GM12864 (cell line): Measurements from ENCODE around the gene LTB4R2.

Experiments used
- DNase-seq: peaks from one replicate; pipeline ENCODE4 v3.0.0-alpha.2; 2011; ENCODE audit warnings: low read depth
- H3K4me3 ChIP-seq: 2 replicates; pipeline ENCODE4 v1.5.1; 2011; ENCODE audit warnings: mild to moderate bottlenecking, low read depth, low read length, control low read depth
- TF ChIP-seq, protein P1 (sequence below): IDR thresholded peaks from 2 replicates; pipeline ENCODE4 v1.5.1; 2011; ENCODE audit warnings: low read depth, mild to moderate bottlenecking, moderate library complexity, low read length, control low read depth, inconsistent platforms; ENCODE audit errors: missing control alignments

LTB4R2 gene

DNA sequence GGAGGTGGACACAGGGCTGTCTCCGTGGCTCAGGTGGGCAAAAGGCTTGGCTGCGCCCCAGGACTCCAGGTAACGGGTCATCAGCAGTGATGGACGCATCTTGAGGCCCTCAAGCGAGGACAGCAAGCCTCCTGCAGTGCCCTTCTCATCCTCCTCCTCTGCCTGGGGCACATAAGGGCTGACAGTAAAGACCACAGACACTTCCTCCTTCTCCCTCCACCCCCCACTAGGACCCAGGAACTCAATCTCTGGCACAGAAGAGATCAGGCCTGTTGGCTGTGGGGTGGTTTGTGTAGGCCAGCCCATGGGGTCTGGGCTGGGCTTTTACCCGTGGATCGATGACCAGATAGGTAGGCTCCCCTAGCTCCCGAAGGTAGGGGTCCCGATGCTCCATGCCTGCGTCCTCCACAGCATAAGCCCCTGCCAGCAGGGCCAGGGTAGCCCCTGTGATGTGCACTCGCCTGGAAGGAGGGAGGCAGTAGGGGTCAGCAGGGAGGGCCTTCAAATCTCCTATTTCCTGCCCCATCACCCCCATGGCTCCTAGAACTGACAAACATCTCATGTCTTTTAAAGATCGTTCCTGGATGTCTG lies 19.2 kb downstream of the LTB4R2 start:
- DNase-seq, result no peak
- H3K4me3 ChIP-seq, result no peak overlapping the region
- TF ChIP-seq, protein P1, sequence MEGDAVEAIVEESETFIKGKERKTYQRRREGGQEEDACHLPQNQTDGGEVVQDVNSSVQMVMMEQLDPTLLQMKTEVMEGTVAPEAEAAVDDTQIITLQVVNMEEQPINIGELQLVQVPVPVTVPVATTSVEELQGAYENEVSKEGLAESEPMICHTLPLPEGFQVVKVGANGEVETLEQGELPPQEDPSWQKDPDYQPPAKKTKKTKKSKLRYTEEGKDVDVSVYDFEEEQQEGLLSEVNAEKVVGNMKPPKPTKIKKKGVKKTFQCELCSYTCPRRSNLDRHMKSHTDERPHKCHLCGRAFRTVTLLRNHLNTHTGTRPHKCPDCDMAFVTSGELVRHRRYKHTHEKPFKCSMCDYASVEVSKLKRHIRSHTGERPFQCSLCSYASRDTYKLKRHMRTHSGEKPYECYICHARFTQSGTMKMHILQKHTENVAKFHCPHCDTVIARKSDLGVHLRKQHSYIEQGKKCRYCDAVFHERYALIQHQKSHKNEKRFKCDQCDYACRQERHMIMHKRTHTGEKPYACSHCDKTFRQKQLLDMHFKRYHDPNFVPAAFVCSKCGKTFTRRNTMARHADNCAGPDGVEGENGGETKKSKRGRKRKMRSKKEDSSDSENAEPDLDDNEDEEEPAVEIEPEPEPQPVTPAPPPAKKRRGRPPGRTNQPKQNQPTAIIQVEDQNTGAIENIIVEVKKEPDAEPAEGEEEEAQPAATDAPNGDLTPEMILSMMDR, result no peak

DNA sequence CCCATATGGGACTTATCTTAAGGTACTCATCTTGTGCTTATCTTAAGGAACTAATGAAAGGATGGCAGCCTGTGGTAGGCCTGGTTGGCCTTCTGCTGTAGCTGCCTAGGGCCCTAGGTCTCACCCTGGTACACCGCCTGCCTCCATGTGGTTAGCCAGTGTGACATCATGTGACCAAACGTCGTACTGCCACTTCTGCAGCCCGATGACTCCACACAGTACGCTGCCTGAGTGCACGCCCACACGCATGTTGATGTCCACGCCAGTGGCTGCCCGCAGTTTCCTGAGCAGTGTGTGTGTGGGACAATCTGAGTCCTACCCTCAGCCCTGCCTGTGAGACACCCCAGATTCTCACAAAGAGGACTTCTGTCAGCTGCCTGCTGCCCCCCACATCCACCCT lies 19.8 kb downstream of the LTB4R2 start:
- TF ChIP-seq, protein P1, result no peak
- no peak for DNase-seq
- H3K4me3 ChIP-seq, result no peak overlapping the region

DNA sequence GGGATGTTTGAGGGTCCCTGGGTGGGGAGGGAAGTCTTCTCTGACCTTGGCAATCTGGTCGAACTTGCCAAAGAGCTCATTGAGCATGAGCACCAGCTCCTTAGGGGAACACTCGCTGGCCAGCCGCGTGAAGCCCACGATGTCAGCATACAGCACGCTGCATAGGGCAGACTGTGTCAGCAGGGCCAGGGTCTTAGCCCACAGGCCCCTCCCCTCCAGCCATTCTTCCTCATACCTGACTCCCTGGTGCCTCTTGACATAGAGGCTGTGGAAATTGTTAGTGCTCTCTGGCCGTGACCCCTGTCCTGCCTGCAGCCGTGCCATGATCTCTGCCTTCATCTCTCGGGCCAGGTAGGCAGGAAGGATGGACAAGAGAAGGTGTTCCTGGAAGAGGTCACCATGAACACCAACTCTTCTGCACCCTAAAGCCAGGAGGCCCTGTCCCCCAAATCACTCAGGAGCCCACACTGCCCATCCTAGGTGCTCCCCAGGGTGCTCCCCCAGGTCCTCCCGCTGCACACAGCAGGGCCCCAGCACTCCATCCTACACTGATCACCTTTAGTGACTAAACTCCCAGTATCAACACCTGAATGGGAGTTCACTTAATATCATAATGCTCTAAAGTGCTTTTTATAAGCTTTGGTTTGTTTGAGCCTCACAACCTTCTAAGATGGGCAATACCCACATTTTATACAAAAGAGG lies 21.2 kb downstream of the LTB4R2 start:
- TF ChIP-seq, protein P1, result no peak
- no peak overlapping the region for H3K4me3 ChIP-seq
- no peak for DNase-seq

DNA sequence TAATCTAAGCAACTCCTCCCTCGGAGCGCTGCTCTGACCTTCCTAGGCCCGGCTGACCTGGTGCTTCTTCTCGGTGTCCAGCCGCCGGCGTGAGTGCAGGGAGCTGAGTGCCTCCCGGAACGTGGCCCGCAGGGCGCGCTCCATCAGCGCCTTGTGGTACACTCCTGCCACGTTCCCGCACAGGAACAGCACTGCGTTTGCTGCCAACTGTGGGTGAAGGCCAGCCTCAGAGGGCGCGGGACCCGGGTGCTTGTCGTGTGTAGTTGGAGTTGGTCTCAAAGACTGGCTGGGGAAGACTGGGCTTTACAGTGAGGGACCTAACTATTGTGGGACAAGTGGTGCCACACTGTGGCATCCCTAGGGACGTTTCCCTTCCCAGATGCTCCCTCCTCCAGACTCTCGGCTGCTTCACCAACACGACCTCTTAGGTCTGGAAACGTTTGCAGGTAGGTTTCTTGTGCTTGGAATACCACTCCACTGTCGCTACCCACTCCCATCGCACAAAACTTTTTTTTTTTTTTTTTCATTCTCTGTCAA lies 21.9 kb downstream of the LTB4R2 start:
- H3K4me3 ChIP-seq, result no peak overlapping the region

DNA sequence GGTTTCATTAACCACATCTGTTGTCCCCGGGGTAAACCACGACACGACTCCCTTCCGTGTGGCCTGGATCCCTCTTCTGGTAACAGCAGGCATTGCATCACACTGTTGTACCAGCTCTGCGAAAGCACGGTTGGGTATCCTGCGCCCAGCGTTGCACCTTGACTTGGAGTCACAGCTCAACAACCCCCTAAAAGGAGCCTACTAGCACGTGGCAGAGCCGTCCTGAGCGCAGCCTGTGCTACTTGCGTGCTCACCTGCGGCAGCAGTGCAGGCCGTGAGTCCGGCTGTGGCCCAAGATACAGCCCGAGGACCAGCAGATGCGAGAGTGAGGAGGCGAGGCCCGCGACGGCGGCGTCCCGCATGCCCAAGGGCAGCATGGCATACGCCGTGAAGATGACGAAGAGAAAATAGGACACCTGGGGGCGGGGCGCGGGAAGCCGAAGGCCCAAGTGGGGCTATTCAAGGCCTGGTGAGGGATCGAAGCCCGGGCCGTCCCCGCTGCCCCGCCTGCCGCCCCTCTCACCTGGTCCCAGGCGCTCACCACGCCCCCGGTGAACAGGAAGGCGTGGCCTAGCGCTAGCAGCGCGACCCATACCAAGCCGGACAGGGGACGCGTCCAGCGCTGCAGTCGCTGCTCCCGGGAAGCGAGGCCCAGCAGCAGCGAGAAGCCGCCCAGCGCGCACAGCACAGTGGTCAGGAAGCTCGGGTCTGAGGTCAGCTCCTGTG lies 22.5 kb downstream of the LTB4R2 start:
- peak; percentile 71 for DNase-seq
- H3K4me3 ChIP-seq, result peak overlapping the region; percentile 26
- TF ChIP-seq, protein P1, result peak; percentile 90

More for the DNA sequence above, 21.9 kb downstream of the LTB4R2 start:
- TF ChIP-seq, protein P1, result no peak
- no peak for DNase-seq

DNA sequence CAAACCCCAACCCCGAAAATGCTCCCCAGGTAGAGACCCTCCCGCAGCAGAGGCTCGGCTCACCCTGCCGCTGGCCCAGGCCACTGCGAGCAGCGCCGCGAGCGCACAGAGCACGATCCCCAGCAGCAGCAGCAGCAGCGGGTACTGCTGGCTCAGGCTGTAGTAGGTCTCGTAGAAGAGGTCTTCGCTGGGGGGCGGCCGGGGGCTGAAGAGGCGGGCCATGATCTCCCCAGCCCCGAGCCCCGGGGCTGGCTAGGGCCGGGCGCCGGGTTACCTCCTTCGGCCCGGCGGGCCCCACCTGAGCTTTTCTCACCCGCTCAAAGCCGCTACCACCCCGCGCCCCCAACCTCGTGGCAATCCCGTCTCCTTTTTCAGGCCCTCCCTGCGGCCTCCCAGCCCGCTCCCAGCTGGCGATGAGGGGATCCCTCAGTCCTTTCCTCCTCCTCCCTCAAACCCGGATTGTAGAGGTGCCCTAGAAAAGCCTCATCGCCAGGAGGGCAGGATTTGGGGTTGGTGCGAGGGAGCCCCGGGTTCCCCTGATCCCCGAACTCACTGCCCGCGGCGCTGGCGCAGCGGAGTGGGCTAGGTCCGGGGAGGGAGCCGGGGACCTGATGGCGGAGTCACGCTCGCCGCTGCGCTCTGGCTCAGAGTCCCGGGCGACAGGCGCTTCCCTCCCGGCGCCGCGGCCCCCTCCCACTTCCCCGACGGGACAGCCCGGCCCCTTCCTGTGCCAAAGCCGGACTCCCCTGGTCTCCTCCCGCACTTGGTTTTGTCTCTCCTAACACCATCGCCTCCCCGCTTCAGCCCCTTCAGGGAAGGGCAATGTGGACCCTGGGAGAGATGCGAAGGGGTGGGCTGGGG lies 24.7 kb downstream of the LTB4R2 start, which contains the start of gene ADCY4:
ADCY4 (minus strand) TSS at position 641 of the 861 bp plus-strand sequence; CDS start at position 222, 419 bp downstream.
- TF ChIP-seq, protein P1, result no peak
- peak within 1 kb of the TSS; percentile 9; the same call in 1 of the 2 replicates for H3K4me3 ChIP-seq
- DNase-seq, result no peak
